LNCaP clone FGC (cell line): ENCODE data around the gene PASD1.

Source experiments
- DNase-seq: peaks from one replicate; pipeline ENCODE4 v3.0.0-alpha.2; 2011; ENCODE audit warnings: low read depth
- H3K4me3 ChIP-seq: 2 replicates; pipeline ENCODE4 v1.5.1; 2011; ENCODE audit warnings: mild to moderate bottlenecking, low read depth, low read length, control low read depth
- TF ChIP-seq, protein P1 (sequence below): IDR thresholded peaks from 2 replicates; pipeline ENCODE4 v1.5.1; 2012; ENCODE audit warnings: mild to moderate bottlenecking; ENCODE audit not compliant: control insufficient read depth, insufficient read depth; ENCODE audit errors: extremely low read depth

PASD1 gene

DNA sequence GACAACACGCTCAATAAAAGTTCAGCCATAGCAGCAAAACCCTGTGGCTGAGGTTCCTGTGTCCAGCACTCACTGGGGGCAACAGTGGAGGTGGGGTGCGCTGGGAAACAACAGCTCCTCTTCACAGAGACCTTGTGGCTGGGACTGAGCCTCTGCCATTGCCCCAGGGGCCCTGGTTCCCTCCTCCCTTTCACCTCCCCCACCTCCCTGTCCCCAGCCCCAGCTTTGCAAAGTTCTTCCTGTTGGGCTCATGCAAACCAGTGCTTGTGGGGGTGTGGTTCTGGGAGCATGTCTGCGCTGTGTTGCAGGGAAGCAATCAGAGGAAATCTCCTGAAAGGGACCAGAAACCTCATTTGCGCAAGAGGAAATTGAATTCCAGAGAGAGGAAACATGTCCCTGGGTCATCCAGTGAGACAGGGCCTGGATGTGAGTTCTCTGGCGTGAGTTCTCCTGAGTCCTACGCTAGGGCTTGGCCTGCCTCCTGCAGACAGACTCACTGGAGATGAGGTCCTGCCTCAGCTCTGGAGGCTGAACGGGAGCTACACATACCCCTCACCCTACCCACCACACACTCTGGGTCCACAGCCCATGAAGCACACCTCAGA is 159.8 kb downstream of the PASD1 start:
- TF ChIP-seq, protein P1, sequence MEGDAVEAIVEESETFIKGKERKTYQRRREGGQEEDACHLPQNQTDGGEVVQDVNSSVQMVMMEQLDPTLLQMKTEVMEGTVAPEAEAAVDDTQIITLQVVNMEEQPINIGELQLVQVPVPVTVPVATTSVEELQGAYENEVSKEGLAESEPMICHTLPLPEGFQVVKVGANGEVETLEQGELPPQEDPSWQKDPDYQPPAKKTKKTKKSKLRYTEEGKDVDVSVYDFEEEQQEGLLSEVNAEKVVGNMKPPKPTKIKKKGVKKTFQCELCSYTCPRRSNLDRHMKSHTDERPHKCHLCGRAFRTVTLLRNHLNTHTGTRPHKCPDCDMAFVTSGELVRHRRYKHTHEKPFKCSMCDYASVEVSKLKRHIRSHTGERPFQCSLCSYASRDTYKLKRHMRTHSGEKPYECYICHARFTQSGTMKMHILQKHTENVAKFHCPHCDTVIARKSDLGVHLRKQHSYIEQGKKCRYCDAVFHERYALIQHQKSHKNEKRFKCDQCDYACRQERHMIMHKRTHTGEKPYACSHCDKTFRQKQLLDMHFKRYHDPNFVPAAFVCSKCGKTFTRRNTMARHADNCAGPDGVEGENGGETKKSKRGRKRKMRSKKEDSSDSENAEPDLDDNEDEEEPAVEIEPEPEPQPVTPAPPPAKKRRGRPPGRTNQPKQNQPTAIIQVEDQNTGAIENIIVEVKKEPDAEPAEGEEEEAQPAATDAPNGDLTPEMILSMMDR = no peak

GRCh38 chrX:151724563-151725337 is 161.3 kb downstream of the PASD1 start:
- DNase-seq = no peak
- TF ChIP-seq, protein P1 = no peak
- H3K4me3 ChIP-seq = no peak overlapping the region

More for the DNA sequence above, 159.8 kb downstream of the PASD1 start:
- no peak overlapping the region for H3K4me3 ChIP-seq
- DNase-seq = no peak

DNA sequence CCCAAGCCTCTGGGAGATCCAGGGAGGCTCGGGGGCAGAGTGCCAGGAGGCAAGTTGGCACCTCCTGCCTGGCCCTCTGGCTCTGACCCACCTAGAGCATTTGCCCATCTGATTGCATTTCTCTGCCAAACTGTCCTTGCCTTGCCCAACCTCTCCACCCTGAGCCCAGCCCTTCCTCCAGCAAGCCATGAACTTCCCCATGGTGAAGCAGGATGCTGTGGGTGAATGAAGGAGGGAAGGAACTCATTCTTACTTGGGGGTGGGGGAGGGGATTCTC is 161.8 kb downstream of the PASD1 start:
- TF ChIP-seq, protein P1 = no peak
- H3K4me3 ChIP-seq = no peak overlapping the region
- no peak for DNase-seq
